GM20000 (cell line): ENCODE results near the gene KIAA1958.

Source experiments
- DNase-seq: peaks from one replicate; pipeline ENCODE4 v3.0.0; 2012; ENCODE audit warnings: low spot score
- TF ChIP-seq, protein P1 (sequence below): IDR thresholded peaks from 2 replicates; pipeline ENCODE4 v1.5.1; 2012; ENCODE audit warnings: mild to moderate bottlenecking, control low read depth; ENCODE audit errors: extremely low read depth, missing control alignments

Gene KIAA1958

GRCh38 chr9:112473986-112474385, 12.6 kb upstream of the KIAA1958 start:
- no peak for DNase-seq
- TF ChIP-seq, protein P1, sequence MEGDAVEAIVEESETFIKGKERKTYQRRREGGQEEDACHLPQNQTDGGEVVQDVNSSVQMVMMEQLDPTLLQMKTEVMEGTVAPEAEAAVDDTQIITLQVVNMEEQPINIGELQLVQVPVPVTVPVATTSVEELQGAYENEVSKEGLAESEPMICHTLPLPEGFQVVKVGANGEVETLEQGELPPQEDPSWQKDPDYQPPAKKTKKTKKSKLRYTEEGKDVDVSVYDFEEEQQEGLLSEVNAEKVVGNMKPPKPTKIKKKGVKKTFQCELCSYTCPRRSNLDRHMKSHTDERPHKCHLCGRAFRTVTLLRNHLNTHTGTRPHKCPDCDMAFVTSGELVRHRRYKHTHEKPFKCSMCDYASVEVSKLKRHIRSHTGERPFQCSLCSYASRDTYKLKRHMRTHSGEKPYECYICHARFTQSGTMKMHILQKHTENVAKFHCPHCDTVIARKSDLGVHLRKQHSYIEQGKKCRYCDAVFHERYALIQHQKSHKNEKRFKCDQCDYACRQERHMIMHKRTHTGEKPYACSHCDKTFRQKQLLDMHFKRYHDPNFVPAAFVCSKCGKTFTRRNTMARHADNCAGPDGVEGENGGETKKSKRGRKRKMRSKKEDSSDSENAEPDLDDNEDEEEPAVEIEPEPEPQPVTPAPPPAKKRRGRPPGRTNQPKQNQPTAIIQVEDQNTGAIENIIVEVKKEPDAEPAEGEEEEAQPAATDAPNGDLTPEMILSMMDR = no peak

DNA sequence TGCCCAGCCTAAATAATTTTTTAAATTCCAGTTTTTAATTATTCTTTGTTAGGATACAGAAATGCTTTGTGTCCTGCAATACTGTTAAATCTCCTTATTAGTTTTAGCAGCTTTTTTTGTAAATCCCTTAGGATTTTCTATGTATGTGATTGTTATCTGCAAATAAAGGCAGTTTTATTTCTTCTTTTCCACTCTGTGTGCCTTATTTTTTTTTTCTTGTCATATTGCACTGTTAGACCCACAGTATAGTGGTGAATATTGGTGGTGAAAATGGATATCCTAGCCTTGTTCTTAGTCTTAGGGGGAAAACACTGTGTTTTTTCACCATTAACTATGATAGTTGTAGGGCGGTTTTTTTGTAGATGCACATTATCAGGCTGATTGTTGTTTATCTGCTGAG, 11.3 kb upstream of the KIAA1958 start:
- DNase-seq = no peak
- TF ChIP-seq, protein P1 = no peak

DNA sequence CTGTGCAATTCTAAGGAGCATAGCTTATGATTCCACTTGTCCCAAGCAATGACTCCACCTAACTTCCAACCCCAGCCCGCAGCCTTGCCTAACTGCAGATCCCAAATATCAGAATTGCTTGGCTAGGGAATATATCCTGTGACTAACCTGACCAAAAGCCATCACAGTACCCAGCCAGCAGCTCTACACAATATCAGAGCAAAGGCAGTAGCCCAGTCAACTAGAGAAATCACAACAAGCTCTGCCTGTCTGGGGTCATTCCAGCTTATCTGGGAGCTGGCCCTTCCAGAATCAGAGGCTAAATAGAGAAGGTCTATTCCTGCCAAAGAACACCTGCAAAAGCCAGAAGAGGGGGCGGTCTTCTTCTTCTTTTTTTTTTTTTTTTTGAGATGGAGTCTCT, 9.3 kb upstream of the KIAA1958 start:
- TF ChIP-seq, protein P1 = no peak

DNA sequence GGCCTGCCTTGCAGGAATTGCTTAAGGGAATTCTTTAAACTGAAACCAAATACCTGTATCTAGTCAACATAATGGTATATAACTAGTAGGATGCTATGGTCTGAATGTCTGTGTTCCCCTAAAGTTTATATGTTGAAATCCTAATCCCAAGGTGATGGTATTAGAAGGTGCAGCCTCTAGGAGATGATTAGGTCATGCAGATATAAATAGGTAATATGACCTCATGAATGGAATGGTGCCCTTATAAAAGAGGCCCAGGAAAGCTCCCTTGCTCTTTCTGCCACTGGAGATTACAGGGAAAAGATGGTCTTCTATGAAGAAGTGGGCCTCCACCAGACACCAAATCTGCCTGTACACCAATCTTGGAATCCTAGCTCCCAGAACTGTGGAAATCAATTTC, 7.4 kb upstream of the KIAA1958 start:
- DNase-seq = no peak
- TF ChIP-seq, protein P1 = no peak

More for the DNA sequence above, 9.3 kb upstream of the KIAA1958 start:
- no peak for DNase-seq

GRCh38 chr9:112484607-112485006, 2.0 kb upstream of the KIAA1958 start:
- TF ChIP-seq, protein P1 = no peak
- no peak for DNase-seq

DNA sequence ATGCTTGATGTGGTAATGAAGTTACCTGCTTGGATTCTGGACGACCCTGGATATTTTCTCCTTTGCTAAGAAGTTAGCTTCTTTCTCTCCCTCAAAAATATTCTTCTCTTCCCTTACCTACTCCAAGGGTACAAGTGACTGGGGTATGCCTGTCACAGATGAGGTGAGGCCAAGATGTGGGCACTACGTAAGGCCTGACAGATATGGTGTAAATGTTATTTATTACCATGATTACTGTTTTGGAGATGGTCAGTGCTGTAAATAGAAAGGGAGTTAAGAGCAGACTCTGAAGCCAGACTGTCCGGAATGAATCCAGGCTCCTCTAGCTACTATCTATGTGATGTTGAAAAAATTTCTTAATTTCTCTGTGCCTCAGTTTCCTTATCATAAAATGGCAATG, 1.1 kb upstream of the KIAA1958 start:
- DNase-seq = no peak
- TF ChIP-seq, protein P1 = no peak

GRCh38 chr9:112487008-112487798, 576 bp downstream of the KIAA1958 start:
- TF ChIP-seq, protein P1 = no peak
- DNase-seq = peak; percentile 85
